HUES48 (cell line): ENCODE measurements around the gene CD8B2.
"Not testable (repeated sequence)": the region's sequence is repeated elsewhere in the genome, so short reads cannot be mapped to it uniquely, and the experiment has no call there.

Source experiments
- H3K27ac ChIP-seq: one replicate; pipeline ENCODE4 v1.7.0; 2013; ENCODE audit warnings: low read depth, low read length, inconsistent platforms
- H3K27me3 ChIP-seq: 2 replicates; pipeline ENCODE4 v1.6.1; 2013; ENCODE audit warnings: mild to moderate bottlenecking, low read length; ENCODE audit not compliant: control insufficient read depth, insufficient read depth
- H3K36me3 ChIP-seq: 2 replicates; pipeline ENCODE4 v1.6.1; 2013; ENCODE audit warnings: low read length; ENCODE audit not compliant: control insufficient read depth, insufficient read depth
- H3K4me1 ChIP-seq: 2 replicates; pipeline ENCODE4 v1.6.1; 2013; ENCODE audit warnings: mild to moderate bottlenecking, low read length; ENCODE audit not compliant: control insufficient read depth, insufficient read depth
- H3K4me3 ChIP-seq: 2 replicates; pipeline ENCODE4 v1.5.1; 2013; ENCODE audit warnings: mild to moderate bottlenecking, low read depth, low read length
- H3K9ac ChIP-seq: 2 replicates; pipeline ENCODE4 v1.6.1; 2013; ENCODE audit warnings: mild to moderate bottlenecking, low read depth, low read length, moderate library complexity
- H3K9me3 ChIP-seq: 2 replicates; pipeline ENCODE4 v1.6.1; 2013; ENCODE audit warnings: low read length; ENCODE audit not compliant: control insufficient read depth, insufficient read depth

Gene CD8B2

DNA sequence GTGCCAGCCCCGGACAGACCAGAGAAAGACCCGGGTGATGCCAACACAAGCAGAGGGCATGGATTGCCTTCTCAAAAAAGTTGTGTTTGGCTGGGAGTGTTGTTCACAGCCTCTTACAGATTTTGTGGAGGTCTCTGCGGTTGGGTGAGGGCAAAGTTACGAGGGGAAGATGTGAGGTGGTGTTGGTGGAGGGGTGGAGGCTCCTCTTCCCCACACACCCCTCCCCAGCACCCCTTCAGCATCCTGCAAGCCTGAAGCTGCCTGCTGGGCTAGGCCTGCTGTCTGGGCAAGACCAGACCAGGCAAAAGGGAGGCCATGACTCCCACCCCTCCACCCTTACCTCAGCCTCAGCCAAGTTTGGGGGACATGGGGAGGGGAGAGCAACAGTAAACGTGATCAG, 26.2 kb downstream of the CD8B2 start:
- H3K27ac ChIP-seq, H3K9me3 ChIP-seq, H3K27me3 ChIP-seq, H3K36me3 ChIP-seq, H3K4me1 ChIP-seq, H3K4me3 ChIP-seq, H3K9ac ChIP-seq: not testable (repeated sequence)

- H3K36me3 ChIP-seq, H3K9ac ChIP-seq, H3K4me3 ChIP-seq, H3K4me1 ChIP-seq, H3K9me3 ChIP-seq, H3K27ac ChIP-seq, H3K27me3 ChIP-seq: not testable (repeated sequence)
Observed at GRCh38 chr2:106514827-106515226, 27.7 kb downstream of the CD8B2 start.

- Histone ChIP-seq H3K27me3 (no peaks in the 10 kb centered on the region), H3K9ac (no peak overlapping the region), H3K4me1 (no peaks in the 10 kb centered on the region), H3K4me3 (no peak overlapping the region), H3K9me3 (no peaks in the 10 kb centered on the region), H3K27ac (no peak overlapping the region), H3K36me3 (no peaks in the 10 kb centered on the region)
Observed at GRCh38 chr2:106516436-106516835, 29.3 kb downstream of the CD8B2 start.

GRCh38 chr2:106516864-106517263, 29.7 kb downstream of the CD8B2 start:
- H3K4me3 ChIP-seq = no peak overlapping the region
- H3K4me1 ChIP-seq = no peaks in the 10 kb centered on the region
- H3K36me3 ChIP-seq = no peaks in the 10 kb centered on the region
- no peaks in the 10 kb centered on the region for H3K9me3 ChIP-seq
- no peaks in the 10 kb centered on the region for H3K27me3 ChIP-seq
- H3K9ac ChIP-seq = no peak overlapping the region
- H3K27ac ChIP-seq = no peak overlapping the region

DNA sequence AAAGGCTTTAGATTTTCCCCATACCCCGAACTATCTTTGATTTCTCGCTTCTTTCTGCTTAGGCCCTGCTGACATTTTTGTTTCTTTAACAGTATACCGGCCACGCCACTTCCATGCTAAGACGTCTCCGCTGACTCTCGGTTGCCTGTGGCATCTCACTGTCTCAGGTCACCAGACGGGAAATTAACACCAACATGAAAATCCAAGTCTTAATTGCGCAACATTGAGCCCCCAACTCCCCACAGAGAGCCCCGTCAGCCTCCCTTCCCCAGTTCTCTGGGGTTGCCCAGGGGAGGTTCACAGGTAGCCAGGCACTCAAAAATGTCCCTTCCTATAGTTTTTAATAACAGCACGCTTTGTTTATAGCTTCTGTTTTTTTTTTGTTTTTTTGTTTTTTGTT, 30.2 kb downstream of the CD8B2 start:
- no peaks in the 10 kb centered on the region for H3K27me3 ChIP-seq
- H3K27ac ChIP-seq = no peak overlapping the region
- no peak overlapping the region for H3K4me3 ChIP-seq
- no peaks in the 10 kb centered on the region for H3K9me3 ChIP-seq
- no peaks in the 10 kb centered on the region for H3K36me3 ChIP-seq
- H3K4me1 ChIP-seq = no peaks in the 10 kb centered on the region
- no peak overlapping the region for H3K9ac ChIP-seq

DNA sequence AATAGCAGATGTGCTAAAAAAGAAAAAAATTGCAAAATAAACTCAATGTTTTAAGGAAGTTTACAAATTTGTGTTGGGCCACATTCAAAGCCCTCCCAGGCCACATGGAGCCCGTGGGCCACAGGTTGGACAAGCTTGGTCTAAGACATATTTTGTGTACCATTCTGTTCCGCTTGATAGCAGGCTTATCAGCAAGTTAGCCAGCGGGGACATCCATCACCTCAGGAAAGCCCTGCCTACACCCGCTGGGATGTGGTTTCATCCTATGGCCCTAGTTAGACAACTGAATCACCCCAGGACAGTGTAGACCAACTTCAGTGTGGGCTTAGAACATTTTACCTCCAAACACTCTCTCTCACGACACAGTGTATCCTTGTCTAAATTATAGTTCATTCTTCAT, 32.6 kb downstream of the CD8B2 start:
- no peaks in the 10 kb centered on the region for H3K36me3 ChIP-seq
- H3K9ac ChIP-seq = no peak overlapping the region
- H3K4me3 ChIP-seq = no peak overlapping the region
- no peaks in the 10 kb centered on the region for H3K4me1 ChIP-seq
- H3K27me3 ChIP-seq = no peaks in the 10 kb centered on the region
- H3K9me3 ChIP-seq = no peaks in the 10 kb centered on the region; the same call in 1 of the 2 replicates
- H3K27ac ChIP-seq = no peak overlapping the region

GRCh38 chr2:106521016-106521415, 33.9 kb downstream of the CD8B2 start:
- H3K9ac ChIP-seq = no peak overlapping the region
- H3K4me1 ChIP-seq = no peaks in the 10 kb centered on the region
- H3K9me3 ChIP-seq = no peaks in the 10 kb centered on the region; the same call in 1 of the 2 replicates
- no peaks in the 10 kb centered on the region for H3K27me3 ChIP-seq
- no peaks in the 10 kb centered on the region for H3K36me3 ChIP-seq
- H3K27ac ChIP-seq = no peak overlapping the region
- no peak overlapping the region for H3K4me3 ChIP-seq

- H3K9me3 ChIP-seq = no peaks in the 10 kb centered on the region; the same call in 1 of the 2 replicates
- no peak overlapping the region for H3K9ac ChIP-seq
- H3K27me3 ChIP-seq = no peaks in the 10 kb centered on the region
- H3K36me3 ChIP-seq = no peaks in the 10 kb centered on the region
- no peak overlapping the region for H3K4me3 ChIP-seq
- no peaks in the 10 kb centered on the region for H3K4me1 ChIP-seq
- no peak overlapping the region for H3K27ac ChIP-seq
Observed at GRCh38 chr2:106523976-106524665, 37.0 kb downstream of the CD8B2 start.

GRCh38 chr2:106530866-106531265, 43.7 kb downstream of the CD8B2 start:
- Histone ChIP-seq H3K9ac (no peak overlapping the region), H3K4me3 (no peak overlapping the region), H3K27ac (no peak overlapping the region), H3K9me3 (no peaks in the 10 kb centered on the region), H3K36me3 (no peaks in the 10 kb centered on the region), H3K27me3 (no peaks in the 10 kb centered on the region), H3K4me1 (peaks cover 5% of the 10 kb centered on the region)

DNA sequence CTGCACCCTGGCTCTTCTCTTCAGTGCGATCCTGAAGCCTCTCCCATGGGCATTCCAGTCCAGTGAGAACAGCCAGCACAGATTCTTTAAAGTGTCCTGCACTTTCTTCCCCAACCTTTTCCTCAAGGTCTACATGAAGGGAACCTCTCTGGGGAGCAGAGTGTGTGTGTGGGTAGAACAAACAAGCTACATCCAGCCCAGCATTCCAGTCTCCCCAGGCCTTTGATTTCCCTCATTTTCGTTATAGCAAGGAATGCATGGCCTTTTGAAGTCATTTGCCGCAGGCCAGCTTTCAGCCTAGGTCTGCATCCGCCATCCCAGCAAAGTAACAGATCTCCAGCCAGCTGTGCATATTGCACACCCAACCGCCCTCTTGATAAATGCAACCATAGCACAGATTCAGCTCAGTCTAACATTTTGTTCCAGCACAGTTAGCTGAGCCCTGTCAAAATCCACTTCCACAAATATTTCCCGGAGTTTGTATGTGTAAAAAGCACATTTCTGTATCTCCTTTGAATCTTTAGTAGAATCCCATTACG, 44.6 kb downstream of the CD8B2 start:
- no peaks in the 10 kb centered on the region for H3K9me3 ChIP-seq
- no peak overlapping the region for H3K9ac ChIP-seq
- H3K27me3 ChIP-seq = no peaks in the 10 kb centered on the region
- no peaks in the 10 kb centered on the region for H3K36me3 ChIP-seq
- H3K4me3 ChIP-seq = no peak overlapping the region
- peaks cover 5% of the 10 kb centered on the region for H3K4me1 ChIP-seq
- H3K27ac ChIP-seq = no peak overlapping the region

DNA sequence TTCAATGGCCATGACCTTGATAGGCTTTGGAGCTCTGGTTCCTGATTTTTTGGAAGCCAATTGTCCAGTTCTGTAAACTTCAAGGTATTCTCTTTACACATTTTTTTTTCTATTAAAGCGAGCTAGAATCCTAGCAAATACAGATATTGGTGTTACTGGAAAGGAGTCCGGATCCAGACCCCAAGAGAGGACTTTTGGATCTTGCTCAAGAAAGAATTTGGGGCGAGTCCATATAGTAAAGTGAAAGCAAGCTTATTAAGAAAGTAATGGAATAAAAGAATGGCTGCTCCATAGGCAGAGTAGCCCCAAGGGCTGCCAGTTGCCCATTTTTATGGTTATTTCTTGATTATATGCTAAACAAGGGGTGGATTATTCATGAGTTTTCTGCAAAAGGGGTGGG, 45.1 kb downstream of the CD8B2 start:
- H3K9ac ChIP-seq = no peak overlapping the region
- no peaks in the 10 kb centered on the region for H3K27me3 ChIP-seq
- H3K9me3 ChIP-seq = no peaks in the 10 kb centered on the region
- no peak overlapping the region for H3K4me3 ChIP-seq
- peaks cover 5% of the 10 kb centered on the region for H3K4me1 ChIP-seq
- H3K27ac ChIP-seq = no peak overlapping the region
- H3K36me3 ChIP-seq = no peaks in the 10 kb centered on the region
